ENCODE results near the gene FRZB. TPM values are rescaled to one million over a fixed set of nuclear protein-coding genes. Genes with fewer than 3 reads are reported as not detected.

Gene FRZB
- total RNA-seq, 2 experiments from 2014 or later: not detected

DNA sequence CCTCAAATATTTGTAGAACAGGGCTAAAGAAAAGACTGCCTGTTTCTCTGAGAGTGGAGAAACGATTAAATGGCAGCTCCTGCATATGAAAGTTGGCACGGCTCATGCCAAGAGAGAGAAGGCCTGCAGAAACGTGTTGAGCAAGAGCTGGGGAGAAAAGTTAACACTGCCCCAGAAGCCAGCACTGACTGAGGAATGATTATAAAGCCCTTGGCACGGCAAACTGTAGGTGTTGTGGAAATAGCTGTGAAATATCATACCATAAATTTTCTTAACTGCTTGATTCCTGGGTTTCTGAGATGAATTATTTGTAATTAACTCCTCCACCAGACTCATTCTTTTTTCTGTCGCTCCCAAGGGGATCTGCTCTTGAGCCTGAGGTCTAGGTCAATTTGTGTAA, 4.3 kb downstream of the FRZB start:
- peaks cover 43% of the 10 kb centered on the region for H3K27me3 Mint-ChIP-seq
- ChIA-PET CTCF (no interaction called here), POLR2A (no interaction called here)

DNA sequence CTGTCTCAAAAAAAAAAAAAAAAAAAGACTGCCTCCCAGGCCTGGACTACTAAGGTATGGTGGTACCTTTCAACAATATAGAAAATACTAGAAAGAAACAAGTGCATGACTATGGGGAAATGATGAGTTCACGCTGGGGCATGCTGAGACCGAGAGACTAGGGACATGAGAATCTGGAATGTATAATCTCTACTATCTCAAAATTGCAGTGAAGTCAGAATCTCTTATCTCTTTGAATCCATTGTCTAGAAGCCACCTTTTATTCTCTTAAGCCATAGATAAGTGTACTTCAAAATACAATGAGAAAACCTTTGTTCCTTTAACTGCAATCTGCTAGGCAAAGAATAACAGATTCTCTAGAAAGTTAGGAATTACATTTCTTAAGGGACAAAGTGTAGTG, 5.6 kb downstream of the FRZB start:
- Mint-ChIP-seq H3K27ac (no peak overlapping the region), H3K27me3 (peaks cover 40% of the 10 kb centered on the region), H3K4me1 (peaks cover 4% of the 10 kb centered on the region), H3K4me3 (no peak overlapping the region), H3K36me3 (ENCODE audit: low read depth) (no peaks in the 10 kb centered on the region), H3K9me3 (ENCODE audit: low read depth) (no peaks in the 10 kb centered on the region)
- no peak for DNase-seq
- ChIA-PET POLR2A (no interaction called here), CTCF (no interaction called here)
- no peak for ATAC-seq
- intact Hi-C loops (cut with DNase I, micrococcal nuclease): no loop called here

More for the DNA sequence above, 4.3 kb downstream of the FRZB start:
- no peak for ATAC-seq
- H3K4me1 Mint-ChIP-seq: peaks cover 12% of the 10 kb centered on the region
- intact Hi-C loops (cut with DNase I, micrococcal nuclease): no loop called here
- no peaks in the 10 kb centered on the region for H3K9me3 Mint-ChIP-seq (ENCODE audit: low read depth)
- H3K4me3 Mint-ChIP-seq: no peak overlapping the region
- no peak for DNase-seq
- H3K36me3 Mint-ChIP-seq (ENCODE audit: low read depth): no peaks in the 10 kb centered on the region
- no peak overlapping the region for H3K27ac Mint-ChIP-seq

DNA sequence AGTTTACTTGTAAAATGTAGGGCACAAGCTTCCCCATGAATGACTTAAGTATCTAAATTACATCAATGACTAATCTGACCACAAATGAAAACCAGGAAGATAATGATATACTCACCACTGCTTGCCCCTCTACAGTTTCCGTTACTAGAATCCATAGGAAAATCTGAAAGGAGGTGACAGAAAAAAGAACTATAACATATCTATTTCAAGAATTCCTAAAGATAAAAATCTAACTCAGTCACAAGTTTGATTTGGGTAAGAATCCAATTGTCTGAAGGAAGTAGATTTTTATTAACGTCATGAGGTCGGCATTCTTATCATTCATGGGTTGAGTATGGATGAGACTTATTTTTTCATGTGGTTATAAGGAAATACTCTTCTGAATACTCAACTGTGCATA, 7.8 kb downstream of the FRZB start:
- H3K36me3 Mint-ChIP-seq (ENCODE audit: low read depth): no peaks in the 10 kb centered on the region
- CTCF ChIA-PET: no interaction called here
- ATAC-seq (no peak), DNase-seq (no peak)
- no peaks in the 10 kb centered on the region for H3K4me1 Mint-ChIP-seq
- no peak overlapping the region for H3K4me3 Mint-ChIP-seq
- peaks cover 27% of the 10 kb centered on the region for H3K27me3 Mint-ChIP-seq
- H3K27ac Mint-ChIP-seq: no peak overlapping the region
- intact Hi-C loops (cut with DNase I, micrococcal nuclease): no loop called here
- POLR2A ChIA-PET: no interaction called here
- H3K9me3 Mint-ChIP-seq (ENCODE audit: low read depth): no peaks in the 10 kb centered on the region

DNA sequence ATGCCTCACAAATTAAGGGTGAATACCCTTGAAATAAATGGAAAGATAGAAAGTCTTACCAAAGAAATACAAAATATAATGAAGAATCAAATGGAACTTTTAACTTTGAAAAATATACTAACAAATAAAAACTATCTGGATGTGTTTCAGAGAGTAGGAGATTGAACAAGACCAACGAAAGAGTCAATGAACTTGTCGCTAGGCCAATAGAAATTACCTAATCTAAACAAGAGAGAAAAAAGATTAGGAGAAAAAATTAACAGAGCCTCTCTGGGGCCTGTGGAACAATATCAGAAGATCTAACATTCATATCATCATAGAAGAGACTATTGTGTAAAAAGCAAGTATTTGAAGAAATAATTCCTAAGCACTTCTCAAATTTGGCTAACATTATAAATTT, 11.1 kb downstream of the FRZB start:
- ATAC-seq (no peak), DNase-seq (no peak)
- H3K27ac Mint-ChIP-seq: no peak overlapping the region
- intact Hi-C loops (cut with DNase I, micrococcal nuclease): no loop called here
- no peaks in the 10 kb centered on the region for H3K36me3 Mint-ChIP-seq (ENCODE audit: low read depth)
- CTCF ChIA-PET: interaction anchor here (0.6 kb wide), 1 partner anchor 26 kb away, joined by 5 read pairs; no protein-coding TSS in a partner anchor
- no peak overlapping the region for H3K4me3 Mint-ChIP-seq
- peaks cover 27% of the 10 kb centered on the region for H3K27me3 Mint-ChIP-seq
- POLR2A ChIA-PET: interaction anchor here (0.6 kb wide), 1 partner anchor 17 kb away, joined by 4 read pairs; no protein-coding TSS in a partner anchor
- no peaks in the 10 kb centered on the region for H3K9me3 Mint-ChIP-seq (ENCODE audit: low read depth)
- H3K4me1 Mint-ChIP-seq: no peaks in the 10 kb centered on the region

DNA sequence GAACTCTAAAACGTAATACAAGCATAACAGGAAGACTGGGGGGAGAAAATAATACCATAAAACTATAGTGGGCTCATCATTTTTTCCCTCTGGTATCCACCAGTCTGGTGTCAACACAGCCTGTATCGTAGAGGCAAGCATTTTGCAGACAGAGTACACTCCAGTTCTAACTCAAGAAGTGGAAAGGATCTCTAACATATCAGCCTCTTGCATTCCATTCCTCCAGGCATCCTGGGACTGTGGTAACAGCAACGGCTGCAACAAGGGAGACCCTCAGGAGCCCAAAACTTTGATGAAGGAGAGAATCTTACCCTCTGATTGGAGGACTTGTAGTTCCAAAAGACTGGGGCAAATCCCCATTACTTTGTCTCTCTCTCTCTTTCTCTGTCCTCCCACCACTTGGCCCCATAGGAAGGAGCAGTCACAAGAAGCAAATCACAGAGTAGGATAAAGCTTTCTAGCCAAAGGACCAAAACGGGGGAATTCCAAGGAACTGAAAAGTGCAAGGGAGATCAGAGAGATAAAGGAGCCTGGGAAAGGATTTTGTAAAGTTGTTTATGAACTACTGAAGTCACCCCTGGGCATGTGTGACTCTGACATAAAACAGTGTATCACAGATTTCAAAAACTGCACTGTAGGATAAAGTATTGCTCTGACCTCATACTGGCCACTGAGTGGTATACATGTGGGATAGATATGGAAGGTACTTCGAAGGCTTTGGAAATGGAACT, 11.9 kb downstream of the FRZB start:
- H3K27me3 Mint-ChIP-seq: peaks cover 25% of the 10 kb centered on the region
- no peaks in the 10 kb centered on the region for H3K36me3 Mint-ChIP-seq (ENCODE audit: low read depth)
- ChIA-PET POLR2A (no interaction called here), CTCF (no interaction called here)
- H3K4me3 Mint-ChIP-seq: no peak overlapping the region
- no peak overlapping the region for H3K27ac Mint-ChIP-seq
- no peaks in the 10 kb centered on the region for H3K4me1 Mint-ChIP-seq
- intact Hi-C loops (cut with DNase I, micrococcal nuclease): no loop called here
- no peaks in the 10 kb centered on the region for H3K9me3 Mint-ChIP-seq (ENCODE audit: low read depth)
- ATAC-seq (no peak), DNase-seq (no peak)

DNA sequence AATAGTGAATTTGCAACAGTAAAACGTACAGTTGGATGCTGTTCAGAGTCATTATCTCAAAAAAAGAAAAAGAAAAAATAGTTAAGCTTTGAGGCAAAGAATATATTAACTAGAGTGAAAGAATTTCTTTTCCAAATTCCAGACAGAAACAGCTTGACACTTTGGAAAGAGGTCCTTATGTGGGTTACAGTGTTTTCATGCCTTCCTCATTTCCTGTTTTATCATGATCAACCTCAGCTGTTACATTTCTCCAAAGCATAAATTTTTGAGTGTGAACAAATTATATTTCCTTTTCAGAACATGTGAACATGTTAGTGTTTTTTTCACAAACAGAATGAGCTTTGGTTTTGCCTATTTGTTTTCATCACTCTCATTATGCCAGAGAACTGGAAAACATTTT, 13.6 kb downstream of the FRZB start:
- no peak overlapping the region for H3K4me3 Mint-ChIP-seq
- ChIA-PET POLR2A (no interaction called here), CTCF (interaction anchor here (1.0 kb wide), 1 partner anchor 14 kb away, joined by 4 read pairs; the partner anchor contains the start of gene FRZB)
- intact Hi-C loops (cut with DNase I, micrococcal nuclease): no loop called here
- peaks cover 21% of the 10 kb centered on the region for H3K27me3 Mint-ChIP-seq
- H3K36me3 Mint-ChIP-seq (ENCODE audit: low read depth): no peaks in the 10 kb centered on the region
- no peak overlapping the region for H3K27ac Mint-ChIP-seq
- DNase-seq: no peak
- no peaks in the 10 kb centered on the region for H3K4me1 Mint-ChIP-seq
- ATAC-seq: no peak
- no peaks in the 10 kb centered on the region for H3K9me3 Mint-ChIP-seq (ENCODE audit: low read depth)

DNA sequence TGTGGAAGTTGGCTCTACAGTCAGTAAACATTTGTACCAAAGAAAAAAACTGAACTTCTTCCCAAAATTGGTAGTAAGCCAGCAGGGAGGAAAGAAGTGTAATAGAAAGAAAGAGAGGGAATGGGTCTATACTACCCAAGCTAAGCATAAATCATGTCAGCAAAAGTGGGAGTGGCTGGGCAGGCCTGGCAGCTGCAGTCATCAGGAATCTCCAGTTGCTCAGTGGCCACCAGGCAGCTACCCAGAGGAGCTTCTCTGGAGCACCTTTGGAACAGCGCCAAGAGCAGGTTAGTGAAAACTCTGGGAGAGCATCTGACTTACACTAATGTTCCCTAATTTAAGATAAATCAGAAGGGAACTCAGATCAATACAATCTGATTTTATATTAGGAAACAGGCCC, 14.3 kb downstream of the FRZB start:
- H3K27ac Mint-ChIP-seq: no peak overlapping the region
- ChIA-PET CTCF (interaction anchor here (0.6 to 1.0 kb wide), 3 partner anchors 15 to 1828 kb away, joined by 3 to 5 read pairs (median 4); partner anchors contain the start of gene FRZB), POLR2A (interaction anchor here (0.7 kb wide), 1 partner anchor 1097 kb away, joined by 3 read pairs; no protein-coding TSS in a partner anchor)
- no peaks in the 10 kb centered on the region for H3K36me3 Mint-ChIP-seq (ENCODE audit: low read depth)
- H3K4me1 Mint-ChIP-seq: no peaks in the 10 kb centered on the region
- H3K27me3 Mint-ChIP-seq: peaks cover 25% of the 10 kb centered on the region
- DNase-seq (no peak), ATAC-seq (no peak)
- intact Hi-C loops (cut with DNase I, micrococcal nuclease): no loop called here
- H3K4me3 Mint-ChIP-seq: no peak overlapping the region
- no peaks in the 10 kb centered on the region for H3K9me3 Mint-ChIP-seq (ENCODE audit: low read depth)

DNA sequence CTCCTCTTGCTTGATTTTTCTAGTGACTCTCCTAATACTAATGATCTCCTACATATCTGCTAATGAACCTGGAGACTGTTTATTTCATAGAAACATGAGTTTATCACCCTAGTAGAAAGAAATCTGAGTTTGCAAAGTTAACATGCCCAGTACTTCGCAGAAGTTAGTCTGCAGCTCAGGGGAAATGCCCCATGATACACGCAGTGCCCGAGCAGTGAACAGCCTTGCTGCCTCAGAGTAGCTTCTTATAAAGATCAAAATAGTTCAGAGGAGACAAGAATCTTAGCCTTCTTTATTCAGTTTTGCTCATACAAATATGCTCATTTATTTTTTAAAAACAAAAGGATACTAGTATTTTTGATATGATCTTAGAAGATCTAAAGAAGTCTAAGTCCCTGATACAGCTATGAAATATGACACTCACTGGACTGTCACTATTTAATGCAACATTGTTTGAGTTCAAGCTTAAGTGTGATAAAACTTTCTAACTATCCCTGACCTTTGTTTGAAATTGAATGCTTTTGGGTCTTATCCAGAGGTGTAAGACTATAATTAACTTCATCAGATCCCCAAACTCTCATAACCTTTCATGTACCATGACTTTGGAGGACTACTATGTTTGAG, 20.5 kb downstream of the FRZB start:
- Mint-ChIP-seq H3K27ac (no peak overlapping the region), H3K27me3 (peaks cover 13% of the 10 kb centered on the region), H3K36me3 (ENCODE audit: low read depth) (no peaks in the 10 kb centered on the region), H3K4me1 (no peaks in the 10 kb centered on the region), H3K4me3 (no peak overlapping the region), H3K9me3 (ENCODE audit: low read depth) (no peaks in the 10 kb centered on the region)
- ATAC-seq (no peak), DNase-seq (no peak)
- intact Hi-C loops (cut with DNase I, micrococcal nuclease): no loop called here
- POLR2A ChIA-PET: no interaction called here
- CTCF ChIA-PET: no interaction called here

DNA sequence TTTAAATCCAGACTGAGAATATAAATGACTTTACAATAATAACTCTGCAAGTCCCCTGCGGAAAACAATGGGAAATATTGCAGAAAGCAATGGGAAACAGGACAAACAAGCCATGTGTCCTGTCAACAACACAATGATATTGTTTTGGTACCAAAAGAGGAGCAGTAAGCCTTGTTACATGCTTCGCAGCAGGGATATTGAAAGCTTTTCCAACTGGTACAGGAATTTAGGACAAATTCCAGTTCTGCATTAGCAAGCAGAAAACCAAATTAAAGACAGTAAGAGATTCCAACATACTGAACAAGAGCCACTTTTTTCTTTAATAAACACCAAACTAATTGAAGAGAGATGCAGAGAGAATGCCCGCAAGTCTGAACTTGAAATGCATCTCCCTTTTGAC, 30.0 kb downstream of the FRZB start:
- intact Hi-C loops (cut with DNase I, micrococcal nuclease): no loop called here
- no peak overlapping the region for H3K27ac Mint-ChIP-seq
- H3K27me3 Mint-ChIP-seq: peaks cover 27% of the 10 kb centered on the region
- CTCF ChIA-PET: no interaction called here
- H3K9me3 Mint-ChIP-seq (ENCODE audit: low read depth): no peaks in the 10 kb centered on the region
- no peaks in the 10 kb centered on the region for H3K36me3 Mint-ChIP-seq (ENCODE audit: low read depth)
- no peak for ATAC-seq
- no peak overlapping the region for H3K4me3 Mint-ChIP-seq
- H3K4me1 Mint-ChIP-seq: no peaks in the 10 kb centered on the region
- DNase-seq: no peak
- POLR2A ChIA-PET: no interaction called here

DNA sequence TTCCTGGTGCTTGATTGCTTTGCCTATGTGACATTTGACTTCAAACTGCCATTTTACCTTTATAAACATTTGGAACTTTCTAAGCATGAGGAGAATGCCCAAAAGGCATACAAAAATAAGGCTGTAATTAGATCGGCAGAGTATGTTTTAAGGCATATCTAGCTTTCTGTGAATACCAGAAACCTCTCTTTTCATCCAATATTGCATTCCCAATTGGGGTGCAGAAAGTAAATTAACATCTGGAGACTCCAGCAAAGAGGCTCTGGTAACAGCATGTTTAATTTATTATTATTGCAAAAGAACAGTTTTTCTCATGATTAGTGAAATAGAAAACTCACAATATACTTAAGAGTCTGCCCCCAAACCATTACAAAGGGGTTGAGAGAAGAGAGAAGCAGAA, 32.1 kb downstream of the FRZB start:
- H3K36me3 Mint-ChIP-seq (ENCODE audit: low read depth): no peaks in the 10 kb centered on the region
- ATAC-seq (no peak), DNase-seq (no peak)
- H3K27ac Mint-ChIP-seq: no peak overlapping the region
- POLR2A ChIA-PET: no interaction called here
- CTCF ChIA-PET: no interaction called here
- intact Hi-C loops (cut with DNase I, micrococcal nuclease): no loop called here
- no peaks in the 10 kb centered on the region for H3K9me3 Mint-ChIP-seq (ENCODE audit: low read depth)
- H3K27me3 Mint-ChIP-seq: peaks cover 31% of the 10 kb centered on the region
- no peak overlapping the region for H3K4me3 Mint-ChIP-seq
- H3K4me1 Mint-ChIP-seq: no peaks in the 10 kb centered on the region

DNA sequence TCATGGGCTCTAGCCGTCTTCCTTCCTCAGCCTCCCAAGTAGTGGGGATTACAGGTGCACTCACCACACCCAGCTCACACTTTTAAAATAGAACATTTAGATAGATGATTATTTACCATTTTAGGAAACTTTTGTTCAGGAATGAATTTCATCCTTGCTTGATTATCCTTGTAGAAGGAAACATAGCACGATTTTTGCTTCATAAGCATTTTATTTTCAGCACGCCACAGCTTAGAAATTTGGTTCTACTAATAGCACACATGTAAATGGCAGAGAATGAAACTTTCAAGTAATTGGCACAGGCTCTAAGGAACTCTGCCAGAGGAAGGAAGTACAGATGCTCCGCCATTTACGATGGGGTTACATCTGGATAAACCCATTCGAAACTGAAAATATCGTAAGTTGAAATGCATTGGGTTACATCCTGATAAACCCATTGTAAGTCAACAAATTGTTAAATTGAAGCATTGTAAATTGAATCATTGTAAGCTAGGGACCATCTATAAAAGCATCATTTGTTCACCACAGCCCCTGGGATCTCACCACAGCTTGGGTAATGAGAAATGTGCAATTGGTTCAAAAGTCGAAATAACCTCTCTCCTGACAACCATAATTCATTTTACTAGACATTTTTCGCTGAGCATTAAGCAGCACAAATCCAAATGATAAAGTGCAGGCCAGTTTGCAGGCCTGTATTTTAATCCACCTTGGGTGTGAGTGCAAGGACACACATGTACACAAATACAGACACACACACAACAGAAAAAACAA, 33.2 kb downstream of the FRZB start:
- no peak for DNase-seq
- Mint-ChIP-seq H3K27me3 (peaks cover 27% of the 10 kb centered on the region), H3K4me3 (no peak overlapping the region), H3K4me1 (no peaks in the 10 kb centered on the region), H3K9me3 (ENCODE audit: low read depth) (no peaks in the 10 kb centered on the region), H3K36me3 (ENCODE audit: low read depth) (no peaks in the 10 kb centered on the region), H3K27ac (no peak overlapping the region)
- intact Hi-C loops (cut with DNase I, micrococcal nuclease): no loop called here
- ATAC-seq: no peak
- POLR2A ChIA-PET: no interaction called here
- CTCF ChIA-PET: no interaction called here

DNA sequence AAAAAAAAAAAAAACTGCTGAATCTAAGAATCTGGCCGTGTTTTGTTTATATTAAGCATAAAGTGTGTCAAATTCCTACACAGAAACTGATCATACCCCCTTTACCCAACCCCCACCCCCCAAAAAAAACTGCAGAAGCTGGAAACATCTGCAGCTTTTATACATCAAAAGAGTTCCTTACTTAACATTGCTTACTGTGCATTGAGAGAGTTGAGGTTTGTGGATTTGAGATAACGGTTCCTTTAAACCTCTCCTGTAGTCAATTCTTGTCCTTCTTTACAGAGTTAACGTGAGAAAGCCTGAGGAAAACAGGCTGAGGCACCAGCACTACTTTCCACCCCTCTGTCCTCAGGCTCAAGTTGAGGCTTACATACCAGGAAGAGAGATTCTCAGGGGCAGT, 34.5 kb downstream of the FRZB start:
- intact Hi-C loops (cut with DNase I, micrococcal nuclease): no loop called here
- no peaks in the 10 kb centered on the region for H3K4me1 Mint-ChIP-seq
- no peak for ATAC-seq
- H3K9me3 Mint-ChIP-seq (ENCODE audit: low read depth): no peaks in the 10 kb centered on the region
- ChIA-PET POLR2A (no interaction called here), CTCF (no interaction called here)
- no peaks in the 10 kb centered on the region for H3K36me3 Mint-ChIP-seq (ENCODE audit: low read depth)
- no peak overlapping the region for H3K27ac Mint-ChIP-seq
- DNase-seq: no peak
- H3K27me3 Mint-ChIP-seq: peaks cover 20% of the 10 kb centered on the region
- no peak overlapping the region for H3K4me3 Mint-ChIP-seq

Measured in activated CD4-positive, alpha-beta T cell treated with anti-CD3 and anti-CD28 coated beads for 36 hours (primary cell).